Keratinocyte (primary cell): Measurements from ENCODE around the gene NUDT9. TPM values are rescaled to one million over a fixed set of nuclear protein-coding genes. Genes with fewer than 3 reads are reported as not detected.

Experiments
- DNase-seq: peaks from one replicate; pipeline ENCODE4 v3.0.0-alpha.2; 2011; ENCODE audit warnings: low read depth, missing footprints, low spot score
- FAIRE-seq: peaks from 2 replicates; lab custom pipeline; 2011; peaks lifted over from hg19 to GRCh38; lab: Jason Lieb, UNC
- H2AFZ ChIP-seq: 2 replicates; pipeline ENCODE4 v1.6.0; 2012; ENCODE audit warnings: low read length, control low read depth, inconsistent platforms; ENCODE audit not compliant: control insufficient read depth
- H3K27ac ChIP-seq: 2 replicates; pipeline ENCODE4 v1.5.1; 2011; ENCODE audit warnings: low read length; ENCODE audit not compliant: control insufficient read depth, insufficient read depth
- H3K27me3 ChIP-seq: 3 replicates; pipeline ENCODE4 v1.6.0; 2011; ENCODE audit warnings: low read length; ENCODE audit not compliant: control insufficient read depth, insufficient read depth; ENCODE audit errors: extremely low read depth
- H3K36me3 ChIP-seq, 2 experiments: 2 replicates in 1 of 2; 3 replicates in 1 of 2; pipeline ENCODE4 v1.5.1; 2011; ENCODE audit warnings: low read length in 2 of 2, mild to moderate bottlenecking in 1 of 2; ENCODE audit not compliant: control insufficient read depth in 2 of 2, insufficient read depth in 2 of 2; ENCODE audit errors: extremely low read depth in 1 of 2
- H3K4me1 ChIP-seq: 3 replicates; pipeline ENCODE4 v1.5.1; 2011; ENCODE audit warnings: low read length; ENCODE audit not compliant: control insufficient read depth, insufficient read depth; ENCODE audit errors: extremely low read depth
- H3K4me2 ChIP-seq: 3 replicates; pipeline ENCODE4 v1.6.0; 2011; ENCODE audit warnings: low read depth, low read length; ENCODE audit not compliant: control insufficient read depth, insufficient read depth; ENCODE audit errors: extremely low read depth
- H3K4me3 ChIP-seq, 3 experiments: fragments of 200-600 bp in 1 of 3; sonication (generic) in 1 of 3; 2 replicates in 2 of 3; 3 replicates in 1 of 3; pipeline ENCODE4 v1.5.1; 2011 to 2016; ENCODE audit warnings: low read length in 3 of 3, mild to moderate bottlenecking in 3 of 3, control low read depth in 2 of 3, inconsistent platforms in 1 of 3, low read depth in 1 of 3, mixed read lengths in 1 of 3, mixed run types in 1 of 3, moderate library complexity in 1 of 3; ENCODE audit not compliant: control insufficient read depth in 2 of 3, insufficient read depth in 2 of 3; ENCODE audit errors: extremely low read depth in 1 of 3
- H3K79me2 ChIP-seq: 2 replicates; pipeline ENCODE4 v1.6.0; 2012; ENCODE audit warnings: low read length; ENCODE audit not compliant: control insufficient read depth, insufficient read depth
- H3K9ac ChIP-seq: 3 replicates; pipeline ENCODE4 v1.6.0; 2011; ENCODE audit warnings: low read length; ENCODE audit not compliant: control insufficient read depth, insufficient read depth; ENCODE audit errors: extremely low read depth
- H3K9me1 ChIP-seq: 3 replicates; pipeline ENCODE4 v1.6.0; 2011; ENCODE audit warnings: low read length; ENCODE audit not compliant: control insufficient read depth, insufficient read depth; ENCODE audit errors: extremely low read depth
- H3K9me3 ChIP-seq: 2 replicates; pipeline ENCODE4 v1.5.1; 2012; ENCODE audit warnings: low read depth, low read length; ENCODE audit not compliant: control insufficient read depth
- H4K20me1 ChIP-seq: 3 replicates; pipeline ENCODE4 v1.6.0; 2011; ENCODE audit warnings: low read length; ENCODE audit not compliant: control insufficient read depth, insufficient read depth; ENCODE audit errors: extremely low read depth
- EZH2 ChIP-seq: IDR thresholded peaks from one replicate; pipeline ENCODE4 v1.6.1; 2012; ENCODE audit warnings: inconsistent platforms, mild to moderate bottlenecking, low read length, moderate library complexity
- dilution Hi-C: fragments of 300-500 bp; cut with MboI; formaldehyde crosslinking; loops from one replicate; pipeline ENCODE4 v1.7.0; 2020; ENCODE audit warnings: low sequenced_read_pairs; ENCODE audit not compliant: extremely low pct_ligation_motif_present
- polyA plus RNA-seq, 5 experiments: library from polyadenylated mRNA; depleted of rRNA in 3 of 5; stranded (reverse) in 3 of 5; stranded (forward) in 1 of 5; unstranded in 1 of 5; fragments of >200 nt; gene quantifications; 1 replicate in 1 of 5; 2 replicates in 3 of 5; 3 replicates in 1 of 5; pipeline versions ENCODE4 v1.2.1 to v1.2.3, GENCODE V29; 2011 to 2012; ENCODE audit warnings: missing spikeins in 2 of 5, low read depth in 1 of 5, low replicate concordance in 1 of 5
- small RNA-seq, 3 experiments: library from RNA; depleted of rRNA; stranded (forward); fragments of <200 nt; gene quantifications; one replicate each; pipeline ENCODE3, GENCODE V24; 2012; ENCODE audit warnings: low read depth in 3 of 3, low replicate concordance in 1 of 3; ENCODE audit not compliant: insufficient read length in 3 of 3
- TF ChIP-seq, protein P1 (sequence below), 3 experiments: IDR thresholded peaks in 1 of 3; conservative IDR thresholded peaks in 1 of 3; optimal IDR thresholded peaks in 1 of 3; 2 replicates in 2 of 3; 3 replicates in 1 of 3; pipeline versions ENCODE3 to v1.5.1; 2011; ENCODE audit warnings: low read length in 3 of 3, mild to moderate bottlenecking in 3 of 3, moderate library complexity in 2 of 3, control low read depth in 1 of 3, inconsistent platforms in 1 of 3; ENCODE audit not compliant: insufficient read depth in 2 of 3; ENCODE audit errors: extremely low read depth in 1 of 3

Gene NUDT9
- polyA plus RNA-seq, 1 donor (not counting 4 experiments of a cell fraction or from before 2014, with no cell fraction given): 28.5 TPM

DNA sequence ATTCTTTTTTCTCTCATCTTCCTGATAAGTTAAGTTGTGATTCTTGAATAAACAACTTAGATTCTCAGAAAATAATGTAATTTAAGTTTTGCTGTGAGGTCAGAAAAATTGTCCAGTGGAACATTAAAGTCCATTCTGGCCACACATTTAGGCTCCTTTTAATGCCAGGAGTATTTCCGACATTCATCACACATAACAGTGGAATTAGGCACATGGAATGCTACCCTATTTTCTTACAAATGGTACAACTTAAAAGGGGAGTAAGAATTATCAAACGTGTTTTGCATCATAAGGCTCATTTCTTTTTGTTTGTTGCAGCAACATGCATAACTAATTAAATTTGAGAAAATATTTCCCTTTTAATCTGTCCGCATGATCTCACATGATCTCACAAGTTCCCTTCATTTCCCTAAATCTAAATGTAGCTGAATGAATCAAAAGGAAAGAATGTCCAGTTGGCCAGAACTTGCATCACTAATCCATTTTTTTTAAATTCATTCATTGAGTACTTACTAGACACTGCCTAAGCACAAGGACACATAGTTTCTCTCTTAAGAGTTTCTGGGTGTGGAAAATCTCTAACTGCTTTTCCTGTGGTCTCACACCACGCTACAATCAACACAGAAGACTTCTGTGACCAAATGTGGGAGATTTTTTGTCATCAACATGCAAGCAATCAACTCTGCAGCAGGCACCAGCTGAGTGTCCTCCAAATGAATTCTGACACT lies 84.8 kb downstream of the NUDT9 start:
- DNase-seq: no peak
- Histone ChIP-seq H4K20me1 (no peaks in the 10 kb centered on the region), H3K4me3 (no peak overlapping the region), H3K36me3 (no peaks in the 10 kb centered on the region), H3K79me2 (no peaks in the 10 kb centered on the region), H3K27me3 (no peaks in the 10 kb centered on the region), H3K9me3 (no peaks in the 10 kb centered on the region), H3K4me2 (no peak overlapping the region), H3K9ac (no peak overlapping the region), H3K9me1 (no peaks in the 10 kb centered on the region), H2AFZ (no peak overlapping the region), H3K27ac (no peak overlapping the region), H3K4me1 (peaks cover 3% of the 10 kb centered on the region)
- peak; percentile 23 for FAIRE-seq
- dilution Hi-C loops: no loop called here
- TF ChIP-seq EZH2: no peak
- TF ChIP-seq, protein P1, sequence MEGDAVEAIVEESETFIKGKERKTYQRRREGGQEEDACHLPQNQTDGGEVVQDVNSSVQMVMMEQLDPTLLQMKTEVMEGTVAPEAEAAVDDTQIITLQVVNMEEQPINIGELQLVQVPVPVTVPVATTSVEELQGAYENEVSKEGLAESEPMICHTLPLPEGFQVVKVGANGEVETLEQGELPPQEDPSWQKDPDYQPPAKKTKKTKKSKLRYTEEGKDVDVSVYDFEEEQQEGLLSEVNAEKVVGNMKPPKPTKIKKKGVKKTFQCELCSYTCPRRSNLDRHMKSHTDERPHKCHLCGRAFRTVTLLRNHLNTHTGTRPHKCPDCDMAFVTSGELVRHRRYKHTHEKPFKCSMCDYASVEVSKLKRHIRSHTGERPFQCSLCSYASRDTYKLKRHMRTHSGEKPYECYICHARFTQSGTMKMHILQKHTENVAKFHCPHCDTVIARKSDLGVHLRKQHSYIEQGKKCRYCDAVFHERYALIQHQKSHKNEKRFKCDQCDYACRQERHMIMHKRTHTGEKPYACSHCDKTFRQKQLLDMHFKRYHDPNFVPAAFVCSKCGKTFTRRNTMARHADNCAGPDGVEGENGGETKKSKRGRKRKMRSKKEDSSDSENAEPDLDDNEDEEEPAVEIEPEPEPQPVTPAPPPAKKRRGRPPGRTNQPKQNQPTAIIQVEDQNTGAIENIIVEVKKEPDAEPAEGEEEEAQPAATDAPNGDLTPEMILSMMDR (optimal IDR thresholded peaks at IDR 0.05 in 1 of 3, IDR thresholded peaks at IDR 0.05 in 1 of 3, conservative IDR thresholded peaks at IDR 0.05 in 1 of 3; ENCODE audit: extremely low read depth in 1 of 3, insufficient read depth in 2 of 3, low read length in 3 of 3): no peak

Small RNA genes within 50 kb of the gene (small RNA-seq; reads per million reads assigned to genes)
- 0 reads per million in 3 experiments for gene RN7SL681P

Other genes with a start within 250 kb of the NUDT9 start
- gene KLHL8, start 202.0 kb upstream of the NUDT9 start, polyA plus RNA-seq: 3.0 to 6.7 TPM (median 4.4 TPM) in 3 replicates
- gene HSD17B13, start 99.7 kb upstream of the NUDT9 start, polyA plus RNA-seq: not detected in 3 replicates
- gene HSD17B11, start 31.4 kb upstream of the NUDT9 start, polyA plus RNA-seq: 5.6 to 8.5 TPM (median 6.5 TPM) in 3 replicates
- not detected in 3 replicates for gene SPARCL1, start 106.8 kb downstream of the NUDT9 start, polyA plus RNA-seq
- gene DSPP, start 186.0 kb downstream of the NUDT9 start, polyA plus RNA-seq: not detected in 3 replicates
- not detected in 3 replicates for gene DMP1, start 227.7 kb downstream of the NUDT9 start, polyA plus RNA-seq